ENCODE data around the gene GJB6. TPM values are rescaled to one million over a fixed set of nuclear protein-coding genes. Genes with fewer than 3 reads are reported as not detected.

GJB6 gene
- total RNA-seq, 1 experiment from 2014 or later: 0.24 TPM

GRCh38 chr13:20209948-20210347 is 22.2 kb downstream of the GJB6 start:
- TF ChIP-seq, protein P1, sequence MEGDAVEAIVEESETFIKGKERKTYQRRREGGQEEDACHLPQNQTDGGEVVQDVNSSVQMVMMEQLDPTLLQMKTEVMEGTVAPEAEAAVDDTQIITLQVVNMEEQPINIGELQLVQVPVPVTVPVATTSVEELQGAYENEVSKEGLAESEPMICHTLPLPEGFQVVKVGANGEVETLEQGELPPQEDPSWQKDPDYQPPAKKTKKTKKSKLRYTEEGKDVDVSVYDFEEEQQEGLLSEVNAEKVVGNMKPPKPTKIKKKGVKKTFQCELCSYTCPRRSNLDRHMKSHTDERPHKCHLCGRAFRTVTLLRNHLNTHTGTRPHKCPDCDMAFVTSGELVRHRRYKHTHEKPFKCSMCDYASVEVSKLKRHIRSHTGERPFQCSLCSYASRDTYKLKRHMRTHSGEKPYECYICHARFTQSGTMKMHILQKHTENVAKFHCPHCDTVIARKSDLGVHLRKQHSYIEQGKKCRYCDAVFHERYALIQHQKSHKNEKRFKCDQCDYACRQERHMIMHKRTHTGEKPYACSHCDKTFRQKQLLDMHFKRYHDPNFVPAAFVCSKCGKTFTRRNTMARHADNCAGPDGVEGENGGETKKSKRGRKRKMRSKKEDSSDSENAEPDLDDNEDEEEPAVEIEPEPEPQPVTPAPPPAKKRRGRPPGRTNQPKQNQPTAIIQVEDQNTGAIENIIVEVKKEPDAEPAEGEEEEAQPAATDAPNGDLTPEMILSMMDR (IDR thresholded peaks at IDR 0.05; ENCODE audit: unreplicated experiment): no peak
- no peak overlapping the region for H3K4me3 Mint-ChIP-seq (ENCODE audit: low read depth, unreplicated experiment)
- no peak overlapping the region for H3K27ac Mint-ChIP-seq (ENCODE audit: unreplicated experiment)
- H3K27me3 Mint-ChIP-seq (ENCODE audit: unreplicated experiment): peaks cover 34% of the 10 kb centered on the region
- H3K36me3 Mint-ChIP-seq (ENCODE audit: insufficient read depth, unreplicated experiment): no peaks in the 10 kb centered on the region
- CTCF ChIA-PET: no interaction called here
- intact Hi-C loops (cut with micrococcal nuclease; ENCODE audit: unreplicated experiment): no loop called here
- DNase-seq: no peak
- no TSS peak for BruUV-seq (replicated peaks)
- H3K4me1 Mint-ChIP-seq (ENCODE audit: low read depth, unreplicated experiment): no peaks in the 10 kb centered on the region
- H3K9me3 Mint-ChIP-seq (ENCODE audit: low read depth, unreplicated experiment): no peaks in the 10 kb centered on the region

GRCh38 chr13:20206698-20207235 is 25.4 kb downstream of the GJB6 start:
- no peak for DNase-seq
- Mint-ChIP-seq H3K4me3 (ENCODE audit: low read depth, unreplicated experiment) (no peak overlapping the region), H3K4me1 (ENCODE audit: low read depth, unreplicated experiment) (no peaks in the 10 kb centered on the region), H3K9me3 (ENCODE audit: low read depth, unreplicated experiment) (no peaks in the 10 kb centered on the region), H3K27ac (ENCODE audit: unreplicated experiment) (no peak overlapping the region), H3K36me3 (ENCODE audit: insufficient read depth, unreplicated experiment) (no peaks in the 10 kb centered on the region), H3K27me3 (ENCODE audit: unreplicated experiment) (peaks cover 12% of the 10 kb centered on the region)
- no TSS peak for BruUV-seq (replicated peaks)
- TF ChIP-seq, protein P1 (IDR thresholded peaks at IDR 0.05; ENCODE audit: unreplicated experiment): no peak
- intact Hi-C loops (cut with micrococcal nuclease; ENCODE audit: unreplicated experiment): no loop called here
- CTCF ChIA-PET: no interaction called here

DNA sequence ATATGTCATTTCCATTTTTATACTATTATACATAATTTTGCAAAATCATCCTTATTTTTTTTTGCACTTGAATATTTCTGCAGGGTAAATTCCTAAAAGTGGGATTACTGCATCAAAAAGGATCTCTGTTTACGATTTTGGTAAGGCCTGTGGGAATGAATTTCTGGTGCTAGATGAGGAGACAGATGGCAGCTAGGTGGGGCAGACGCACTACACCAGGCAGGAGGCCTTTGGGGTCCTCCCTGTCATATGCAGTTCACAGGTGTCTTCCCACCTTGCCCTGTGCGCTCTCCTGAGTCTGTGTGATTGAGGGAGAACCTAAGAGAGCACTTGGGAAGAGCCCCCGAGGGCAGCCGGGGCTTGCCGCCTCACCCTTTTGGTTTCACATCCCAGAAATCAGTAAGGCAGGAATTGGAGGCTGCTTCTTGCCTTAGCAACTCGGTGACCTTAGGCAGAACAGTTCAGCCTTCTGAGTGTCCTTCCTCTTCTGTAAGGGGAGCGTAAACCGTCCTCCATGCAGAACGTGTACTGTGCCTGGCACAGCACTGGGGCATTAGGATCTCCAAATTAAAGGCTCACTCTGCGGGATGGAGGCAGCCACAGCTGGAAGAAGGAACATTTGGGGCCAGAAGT is 25.9 kb downstream of the GJB6 start:
- Mint-ChIP-seq H3K27ac (ENCODE audit: unreplicated experiment) (no peak overlapping the region), H3K4me1 (ENCODE audit: low read depth, unreplicated experiment) (no peaks in the 10 kb centered on the region), H3K27me3 (ENCODE audit: unreplicated experiment) (peaks cover 12% of the 10 kb centered on the region), H3K4me3 (ENCODE audit: low read depth, unreplicated experiment) (no peak overlapping the region), H3K9me3 (ENCODE audit: low read depth, unreplicated experiment) (no peaks in the 10 kb centered on the region), H3K36me3 (ENCODE audit: insufficient read depth, unreplicated experiment) (no peaks in the 10 kb centered on the region)
- CTCF ChIA-PET: no interaction called here
- TF ChIP-seq, protein P1 (IDR thresholded peaks at IDR 0.05; ENCODE audit: unreplicated experiment): no peak
- no peak for DNase-seq
- intact Hi-C loops (cut with micrococcal nuclease; ENCODE audit: unreplicated experiment): no loop called here
- no TSS peak for BruUV-seq (replicated peaks)

DNA sequence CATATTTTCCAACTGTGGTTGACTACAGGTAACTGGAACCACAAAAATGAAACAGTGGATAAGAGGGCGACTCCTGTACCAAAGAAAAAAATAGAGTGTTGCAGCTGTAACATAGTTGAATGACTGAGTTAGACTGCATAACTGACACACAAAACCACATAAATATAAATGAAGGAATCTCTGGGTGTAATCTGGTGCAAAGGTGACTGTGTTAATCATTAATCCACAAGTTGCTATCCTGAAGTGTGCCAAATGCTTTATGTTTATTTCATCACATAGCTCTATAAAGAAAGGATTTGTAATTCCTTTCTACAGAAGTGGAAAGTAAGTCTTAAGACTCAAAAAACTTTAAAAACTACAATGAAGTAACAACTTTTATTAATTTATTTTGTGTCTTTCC is 33.3 kb downstream of the GJB6 start:
- CTCF ChIA-PET: no interaction called here
- BruUV-seq (replicated peaks): no TSS peak
- no peak overlapping the region for H3K4me3 Mint-ChIP-seq (ENCODE audit: low read depth, unreplicated experiment)
- H3K27me3 Mint-ChIP-seq (ENCODE audit: unreplicated experiment): peaks cover 21% of the 10 kb centered on the region
- TF ChIP-seq, protein P1 (IDR thresholded peaks at IDR 0.05; ENCODE audit: unreplicated experiment): no peak
- H3K9me3 Mint-ChIP-seq (ENCODE audit: low read depth, unreplicated experiment): no peaks in the 10 kb centered on the region
- no peak overlapping the region for H3K27ac Mint-ChIP-seq (ENCODE audit: unreplicated experiment)
- H3K36me3 Mint-ChIP-seq (ENCODE audit: insufficient read depth, unreplicated experiment): no peaks in the 10 kb centered on the region
- peaks cover 9% of the 10 kb centered on the region for H3K4me1 Mint-ChIP-seq (ENCODE audit: low read depth, unreplicated experiment)
- intact Hi-C loops (cut with micrococcal nuclease; ENCODE audit: unreplicated experiment): no loop called here
- DNase-seq: no peak
